HG02970 (cell line): ENCODE measurements around the gene SENP7.
"Not testable (repeated sequence)": the region's sequence is repeated elsewhere in the genome, so short reads cannot be mapped to it uniquely, and the experiment has no call there.

Experiments used
- ATAC-seq: cut with Tn5 transposase; IDR thresholded peaks from one replicate; pipeline ENCODE4 v1.9.1; 2021; ENCODE audit warnings: mild to moderate bottlenecking, moderate library complexity, moderate number of reproducible peaks; ENCODE audit not compliant: unreplicated experiment, low FRiP score

SENP7 gene

GRCh38 chr3:101351829-101352228, 161.2 kb downstream of the SENP7 start:
- no peak for ATAC-seq

DNA sequence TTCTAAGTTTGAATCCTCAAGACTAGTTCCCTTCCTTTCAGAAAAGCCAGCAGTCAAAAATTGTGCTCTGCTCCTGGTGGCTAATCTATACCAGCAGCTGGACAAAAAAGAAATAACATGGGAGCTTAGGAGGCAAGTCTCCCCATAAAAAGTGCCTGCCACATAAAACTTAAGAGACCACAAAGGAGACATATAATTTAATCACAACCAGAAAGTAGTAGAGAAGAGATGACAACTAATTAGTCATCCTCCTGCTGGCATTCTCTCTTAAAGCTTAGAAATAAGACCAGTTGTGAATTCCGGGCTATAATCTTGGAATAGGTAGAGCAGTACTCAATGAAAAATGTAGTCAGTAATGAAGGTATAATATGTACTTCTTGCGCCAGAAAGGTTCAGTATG, 172.4 kb downstream of the SENP7 start:
- ATAC-seq: no peak

GRCh38 chr3:101333883-101334282, 179.1 kb downstream of the SENP7 start:
- no peak for ATAC-seq

GRCh38 chr3:101329016-101329673, 183.9 kb downstream of the SENP7 start:
- ATAC-seq: no peak

DNA sequence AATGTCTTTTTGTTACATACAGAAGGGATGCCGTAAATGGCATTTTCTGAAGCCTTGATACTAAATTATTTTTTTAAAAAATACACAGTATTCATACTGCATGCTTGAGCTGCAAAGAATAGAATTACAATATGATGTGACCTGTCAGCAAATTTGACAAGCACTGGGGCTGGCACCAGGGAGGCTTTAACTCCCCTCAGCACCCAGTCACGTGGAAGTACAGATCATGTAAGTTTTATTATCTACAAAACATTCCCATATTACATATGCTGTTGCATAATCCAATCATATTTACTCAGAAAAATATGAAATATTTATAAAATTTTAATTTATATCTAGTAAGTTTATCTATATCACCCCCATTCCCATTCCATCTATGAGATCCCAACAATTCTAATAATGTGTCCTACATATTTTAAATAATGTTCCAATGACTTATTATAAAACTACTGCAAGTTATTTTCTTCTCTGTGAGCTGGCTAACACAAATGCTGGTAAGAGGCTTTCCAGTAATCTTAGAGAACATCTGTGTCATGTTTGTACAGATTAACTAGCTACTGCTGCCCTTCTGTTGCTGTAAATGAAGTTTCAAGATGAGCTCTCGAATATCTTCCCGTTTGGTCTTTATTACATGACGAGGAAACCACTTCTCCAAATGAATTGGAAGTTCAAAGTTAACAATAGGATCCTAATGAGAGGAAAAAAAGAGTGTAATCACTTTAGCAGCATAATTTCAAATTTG, 187.4 kb downstream of the SENP7 start:
- ATAC-seq: no peak

- ATAC-seq: no peak
Observed at GRCh38 chr3:101320475-101320874, 192.5 kb downstream of the SENP7 start, which contains the start of gene IMPG2. Gene IMPG2, minus strand, starts transcription at chr3:101320575. Its CDS starts 203 bp downstream, at chr3:101320372.

- ATAC-seq: no peak
Observed at GRCh38 chr3:101319531-101319930, 193.5 kb downstream of the SENP7 start.

DNA sequence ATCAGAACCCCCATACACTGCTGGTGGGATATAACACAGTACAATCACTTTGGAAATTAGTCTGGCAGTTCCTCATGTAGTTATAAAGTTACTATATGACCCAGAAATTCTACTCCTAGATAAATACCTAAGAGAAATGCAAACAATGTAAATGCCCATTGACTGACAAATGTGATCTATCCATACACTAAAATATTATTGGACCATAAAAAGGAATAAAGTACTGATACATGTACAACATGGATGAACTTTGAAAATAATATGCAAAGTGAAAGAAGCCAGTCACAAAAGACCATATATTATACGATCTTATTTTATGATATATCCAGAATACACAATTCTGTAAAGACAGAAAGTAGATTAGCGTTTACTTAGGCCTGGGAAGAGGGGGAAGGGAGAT, 200.5 kb downstream of the SENP7 start:
- ATAC-seq: no peak

- ATAC-seq: no peak
Observed at GRCh38 chr3:101311676-101312075, 201.3 kb downstream of the SENP7 start.

GRCh38 chr3:101310978-101311375, 202.0 kb downstream of the SENP7 start:
- ATAC-seq: no peak

- not testable (repeated sequence) for ATAC-seq
Observed at GRCh38 chr3:101308147-101308772, 204.8 kb downstream of the SENP7 start.

DNA sequence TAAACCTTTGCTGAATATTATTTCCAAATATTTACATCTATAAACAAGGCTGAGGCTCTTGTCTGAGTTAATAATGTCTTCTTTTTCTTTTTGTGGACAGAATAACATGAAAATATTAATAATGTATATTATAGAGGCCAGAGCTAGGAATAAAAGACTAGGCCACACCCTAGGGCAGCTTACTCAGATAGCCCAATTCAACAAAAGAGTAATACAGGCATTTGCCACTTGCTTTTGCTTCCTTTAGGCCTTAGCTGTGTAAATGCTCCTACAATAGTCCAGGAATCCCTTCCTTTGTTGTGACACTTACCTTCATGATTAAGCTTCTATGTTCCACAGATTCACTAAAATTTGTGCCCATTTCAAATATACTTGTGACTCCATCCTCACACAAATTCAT, 209.2 kb downstream of the SENP7 start:
- ATAC-seq: no peak

DNA sequence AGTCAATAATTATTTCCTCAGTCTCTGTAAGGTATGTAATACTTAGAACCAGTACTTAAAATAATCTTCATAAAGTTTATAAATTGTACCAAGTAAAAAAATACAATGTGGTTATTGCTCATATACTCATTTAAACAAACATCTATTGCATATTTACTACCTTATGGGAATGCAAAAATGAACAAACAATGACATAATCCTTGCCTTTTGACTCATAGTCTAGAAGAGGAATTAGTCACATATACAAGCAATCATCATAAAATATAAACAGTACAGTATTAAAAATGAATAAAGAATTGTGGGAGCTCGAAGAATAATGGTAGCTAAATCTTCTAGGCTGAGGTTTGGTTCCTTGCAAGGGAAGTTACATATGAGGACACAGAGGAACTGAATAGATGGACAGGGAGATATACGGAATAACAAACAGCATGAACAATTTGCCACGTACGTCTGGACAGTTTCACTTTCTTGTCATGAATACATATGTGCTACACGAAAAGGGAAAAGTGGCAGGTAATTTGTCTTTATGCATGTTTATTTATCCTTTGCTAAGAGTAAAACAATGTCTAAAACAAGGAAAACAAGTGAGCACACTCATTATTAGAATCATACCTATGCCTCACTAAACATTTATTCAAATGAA, 209.8 kb downstream of the SENP7 start:
- ATAC-seq: no peak

- no peak for ATAC-seq
Observed at GRCh38 chr3:101300073-101300472, 212.9 kb downstream of the SENP7 start.

DNA sequence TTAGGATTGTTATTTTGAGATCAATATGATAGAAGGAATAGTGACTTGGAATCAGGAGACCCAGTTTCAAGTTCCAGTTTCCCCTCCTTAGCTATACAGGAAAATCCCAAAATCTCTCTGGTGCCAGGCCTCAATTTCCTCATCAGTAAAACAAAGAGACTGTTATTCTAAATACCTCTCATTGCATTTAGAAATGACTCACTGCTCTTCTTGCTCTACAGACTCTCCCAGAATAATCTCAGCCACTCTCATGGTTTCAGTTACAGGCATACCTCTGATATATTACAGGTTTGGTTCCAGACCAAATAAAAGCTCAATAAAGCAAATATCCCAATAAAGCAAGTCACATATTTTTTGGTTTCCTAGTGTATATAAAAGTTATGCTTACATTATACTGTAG, 221.0 kb downstream of the SENP7 start:
- no peak for ATAC-seq

GRCh38 chr3:101288294-101288693, 224.7 kb downstream of the SENP7 start:
- no peak for ATAC-seq

DNA sequence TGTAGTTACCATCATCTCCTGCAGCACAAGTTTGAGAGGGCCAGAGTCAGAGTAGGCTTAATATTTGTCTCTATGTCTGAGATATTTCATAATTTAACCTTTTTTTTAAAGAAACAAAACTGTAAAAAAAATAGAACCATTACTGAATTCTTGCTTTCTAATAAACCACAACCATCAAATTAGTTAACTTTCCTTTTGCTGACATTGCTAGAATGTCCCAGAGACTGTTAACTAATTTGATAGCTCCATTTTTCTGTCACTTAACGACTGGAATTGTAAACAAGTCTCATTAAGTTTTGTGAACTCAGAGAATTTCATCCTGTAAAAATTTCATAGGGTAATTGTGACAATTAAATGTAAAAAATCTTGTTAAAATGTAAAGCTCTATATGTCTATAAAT, 228.3 kb downstream of the SENP7 start:
- ATAC-seq: no peak

- no peak for ATAC-seq
Observed at GRCh38 chr3:101281521-101282030, 231.4 kb downstream of the SENP7 start.

DNA sequence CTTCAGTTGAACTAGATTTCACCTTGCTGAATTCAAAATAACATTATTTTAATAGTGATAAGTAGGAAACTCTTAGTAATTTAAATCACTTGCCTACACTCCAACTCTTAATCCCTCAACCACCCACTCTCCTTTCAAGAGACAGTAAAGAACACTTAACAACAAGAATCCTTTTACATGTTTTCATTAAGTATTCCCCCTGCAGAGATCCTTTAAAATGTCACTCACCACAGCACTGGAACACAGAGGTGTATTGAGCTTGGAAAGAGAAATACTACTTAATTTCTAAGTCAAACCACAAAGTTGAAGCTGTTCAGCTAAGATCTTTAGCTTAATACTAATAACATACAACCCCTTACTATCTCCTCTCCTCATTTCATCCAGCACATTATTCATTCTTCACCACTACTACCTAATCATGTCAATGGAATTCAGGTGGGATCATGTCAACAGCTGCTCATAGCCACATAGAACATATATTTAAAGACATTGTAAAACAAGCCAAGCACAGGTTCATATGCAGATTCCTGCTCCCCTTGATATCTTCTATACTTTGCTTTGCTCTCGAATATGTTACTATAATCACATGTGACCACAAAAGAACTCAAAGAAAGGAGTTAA, 233.1 kb downstream of the SENP7 start:
- no peak for ATAC-seq

DNA sequence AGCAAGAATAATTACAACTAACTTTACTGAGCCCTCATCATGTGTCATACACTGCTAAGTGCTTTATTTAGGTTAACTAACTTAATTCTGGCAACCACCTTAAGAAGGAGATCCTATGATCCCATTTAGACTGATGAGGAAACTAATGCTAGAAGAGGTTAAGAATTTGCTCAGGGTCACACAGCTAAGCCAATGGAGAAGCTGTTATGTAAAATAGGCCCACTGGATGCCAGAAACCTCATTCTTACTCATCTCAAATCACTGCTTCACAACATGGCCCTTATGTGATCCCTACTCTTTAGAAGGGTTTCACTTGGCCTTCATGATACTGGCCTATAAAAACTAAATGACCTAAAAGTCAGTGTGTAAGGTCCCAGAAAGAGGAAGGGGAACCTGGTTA, 233.8 kb downstream of the SENP7 start:
- no peak for ATAC-seq
